ENCODE data around the gene EIF2S1. TPM values are rescaled to one million over a fixed set of nuclear protein-coding genes. Genes with fewer than 3 reads are reported as not detected.

The EIF2S1 gene
- total RNA-seq, 1 experiment from 2014 or later: 116 TPM

DNA sequence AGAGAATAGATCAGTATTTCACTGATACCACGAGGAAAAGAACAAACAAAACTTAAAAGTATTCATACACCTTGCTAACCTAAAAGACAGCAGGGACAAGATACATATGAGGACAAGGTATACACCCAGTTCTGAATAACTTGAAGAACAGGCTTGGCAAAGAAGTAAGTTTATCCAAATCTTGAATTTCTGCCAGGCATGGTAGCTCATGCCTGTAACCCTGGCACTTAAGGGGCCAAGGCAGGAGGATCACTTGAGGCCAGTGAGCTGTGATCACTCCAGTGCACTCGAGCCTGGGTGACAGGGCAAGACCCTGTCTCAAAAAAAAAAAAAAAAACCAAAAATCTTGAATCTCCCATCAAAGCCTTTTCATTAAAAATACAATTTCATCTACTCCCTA lies 25.0 kb downstream of the EIF2S1 start:
- POLR2A ChIA-PET: interaction anchor here (0.7 kb wide), 2 partner anchors 25 to 49 kb away, joined by 6 to 7 read pairs; partner anchors contain the start of gene ATP6V1D
- intact Hi-C loops (cut with micrococcal nuclease; ENCODE audit: unreplicated experiment): no loop called here

DNA sequence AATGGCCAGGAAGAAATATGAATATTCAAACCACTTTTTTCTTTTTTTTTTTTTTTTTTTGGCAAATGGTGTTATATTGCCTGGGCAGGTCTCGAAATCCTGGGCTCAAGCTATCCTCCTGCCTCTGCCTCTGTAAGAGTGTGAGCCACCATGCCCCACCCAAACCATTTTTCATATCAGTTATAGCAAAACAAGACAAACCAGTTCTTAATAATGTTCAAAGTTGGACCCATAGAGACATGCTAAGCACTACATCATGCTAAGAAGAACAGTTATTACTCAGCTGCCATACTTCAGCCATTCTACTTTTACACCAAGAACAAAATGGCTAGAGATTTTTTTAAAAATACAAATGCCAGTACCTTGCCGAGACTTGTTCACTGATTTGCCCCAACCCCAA lies 25.5 kb downstream of the EIF2S1 start:
- no peak for ATAC-seq
- ChIA-PET POLR2A (interaction anchor here (0.7 kb wide), 2 partner anchors 26 to 49 kb away, joined by 6 to 7 read pairs; partner anchors contain the start of gene ATP6V1D), CTCF (no interaction called here)

More for the DNA sequence above, 25.0 kb downstream of the EIF2S1 start:
- DNase-seq (ENCODE audit: low read depth, low spot score) (no peak), ATAC-seq (no peak)
- no TSS peak for BruUV-seq (replicated peaks)
- no peak overlapping the region for H3K4me3 ChIP-seq (ENCODE audit: low read depth in 2 of 2, low read length in 2 of 2)
- in situ Hi-C loops (cut with HindIII; ENCODE audit: low pct_unique_long_range_greater_than_20kb, low sequenced_read_pairs): no loop called here
- no peaks in the 10 kb centered on the region for H3K9me3 ChIP-seq (ENCODE audit: control insufficient read depth, insufficient read depth, low read depth, low read length)
- no peaks in the 10 kb centered on the region for H3K27me3 ChIP-seq (ENCODE audit: control insufficient read depth, insufficient read depth, low read length)
- H3K27ac ChIP-seq (ENCODE audit: low read length): no peak overlapping the region
- H3K4me1 ChIP-seq (ENCODE audit: control insufficient read depth, insufficient read depth, low read length): no peaks in the 10 kb centered on the region
- CTCF ChIA-PET: no interaction called here
- TF ChIP-seq, protein P1, sequence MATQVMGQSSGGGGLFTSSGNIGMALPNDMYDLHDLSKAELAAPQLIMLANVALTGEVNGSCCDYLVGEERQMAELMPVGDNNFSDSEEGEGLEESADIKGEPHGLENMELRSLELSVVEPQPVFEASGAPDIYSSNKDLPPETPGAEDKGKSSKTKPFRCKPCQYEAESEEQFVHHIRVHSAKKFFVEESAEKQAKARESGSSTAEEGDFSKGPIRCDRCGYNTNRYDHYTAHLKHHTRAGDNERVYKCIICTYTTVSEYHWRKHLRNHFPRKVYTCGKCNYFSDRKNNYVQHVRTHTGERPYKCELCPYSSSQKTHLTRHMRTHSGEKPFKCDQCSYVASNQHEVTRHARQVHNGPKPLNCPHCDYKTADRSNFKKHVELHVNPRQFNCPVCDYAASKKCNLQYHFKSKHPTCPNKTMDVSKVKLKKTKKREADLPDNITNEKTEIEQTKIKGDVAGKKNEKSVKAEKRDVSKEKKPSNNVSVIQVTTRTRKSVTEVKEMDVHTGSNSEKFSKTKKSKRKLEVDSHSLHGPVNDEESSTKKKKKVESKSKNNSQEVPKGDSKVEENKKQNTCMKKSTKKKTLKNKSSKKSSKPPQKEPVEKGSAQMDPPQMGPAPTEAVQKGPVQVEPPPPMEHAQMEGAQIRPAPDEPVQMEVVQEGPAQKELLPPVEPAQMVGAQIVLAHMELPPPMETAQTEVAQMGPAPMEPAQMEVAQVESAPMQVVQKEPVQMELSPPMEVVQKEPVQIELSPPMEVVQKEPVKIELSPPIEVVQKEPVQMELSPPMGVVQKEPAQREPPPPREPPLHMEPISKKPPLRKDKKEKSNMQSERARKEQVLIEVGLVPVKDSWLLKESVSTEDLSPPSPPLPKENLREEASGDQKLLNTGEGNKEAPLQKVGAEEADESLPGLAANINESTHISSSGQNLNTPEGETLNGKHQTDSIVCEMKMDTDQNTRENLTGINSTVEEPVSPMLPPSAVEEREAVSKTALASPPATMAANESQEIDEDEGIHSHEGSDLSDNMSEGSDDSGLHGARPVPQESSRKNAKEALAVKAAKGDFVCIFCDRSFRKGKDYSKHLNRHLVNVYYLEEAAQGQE (IDR thresholded peaks at IDR 0.05; ENCODE audit: insufficient read depth in 1 of 2, low read depth in 2 of 2, low read length in 1 of 2): no peak
- TF ChIP-seq POLR2AphosphoS5 (IDR thresholded peaks at IDR 0.05; ENCODE audit: low read depth, low read length): no peak
- TF ChIP-seq SIN3A (IDR thresholded peaks at IDR 0.05; ENCODE audit: borderline replicate concordance, insufficient read depth, low read depth, low read length): no peak
- TF ChIP-seq, protein P2, sequence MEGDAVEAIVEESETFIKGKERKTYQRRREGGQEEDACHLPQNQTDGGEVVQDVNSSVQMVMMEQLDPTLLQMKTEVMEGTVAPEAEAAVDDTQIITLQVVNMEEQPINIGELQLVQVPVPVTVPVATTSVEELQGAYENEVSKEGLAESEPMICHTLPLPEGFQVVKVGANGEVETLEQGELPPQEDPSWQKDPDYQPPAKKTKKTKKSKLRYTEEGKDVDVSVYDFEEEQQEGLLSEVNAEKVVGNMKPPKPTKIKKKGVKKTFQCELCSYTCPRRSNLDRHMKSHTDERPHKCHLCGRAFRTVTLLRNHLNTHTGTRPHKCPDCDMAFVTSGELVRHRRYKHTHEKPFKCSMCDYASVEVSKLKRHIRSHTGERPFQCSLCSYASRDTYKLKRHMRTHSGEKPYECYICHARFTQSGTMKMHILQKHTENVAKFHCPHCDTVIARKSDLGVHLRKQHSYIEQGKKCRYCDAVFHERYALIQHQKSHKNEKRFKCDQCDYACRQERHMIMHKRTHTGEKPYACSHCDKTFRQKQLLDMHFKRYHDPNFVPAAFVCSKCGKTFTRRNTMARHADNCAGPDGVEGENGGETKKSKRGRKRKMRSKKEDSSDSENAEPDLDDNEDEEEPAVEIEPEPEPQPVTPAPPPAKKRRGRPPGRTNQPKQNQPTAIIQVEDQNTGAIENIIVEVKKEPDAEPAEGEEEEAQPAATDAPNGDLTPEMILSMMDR (IDR thresholded peaks at IDR 0.05): no peak
- no peak for TF ChIP-seq TCF7L2 (IDR thresholded peaks at IDR 0.05; ENCODE audit: low read depth, low read length)
- peaks cover 48% of the 10 kb centered on the region for H3K36me3 ChIP-seq (ENCODE audit: control insufficient read depth, insufficient read depth, low read length)

More for the DNA sequence above, 25.5 kb downstream of the EIF2S1 start:
- in situ Hi-C loops (cut with HindIII; ENCODE audit: low pct_unique_long_range_greater_than_20kb, low sequenced_read_pairs): no loop called here
- intact Hi-C loops (cut with micrococcal nuclease; ENCODE audit: unreplicated experiment): no loop called here
- Histone ChIP-seq H3K27ac (ENCODE audit: low read length) (no peak overlapping the region), H3K36me3 (ENCODE audit: control insufficient read depth, insufficient read depth, low read length) (peaks cover 46% of the 10 kb centered on the region), H3K27me3 (ENCODE audit: control insufficient read depth, insufficient read depth, low read length) (no peaks in the 10 kb centered on the region), H3K4me3 (ENCODE audit: low read depth in 2 of 2, low read length in 2 of 2) (no peak overlapping the region), H3K9me3 (ENCODE audit: control insufficient read depth, insufficient read depth, low read depth, low read length) (no peaks in the 10 kb centered on the region), H3K4me1 (ENCODE audit: control insufficient read depth, insufficient read depth, low read length) (no peaks in the 10 kb centered on the region)
- TF ChIP-seq POLR2AphosphoS5 (IDR thresholded peaks at IDR 0.05; ENCODE audit: low read depth, low read length) (no peak), TCF7L2 (IDR thresholded peaks at IDR 0.05; ENCODE audit: low read depth, low read length) (no peak), SIN3A (IDR thresholded peaks at IDR 0.05; ENCODE audit: borderline replicate concordance, insufficient read depth, low read depth, low read length) (no peak)
- TF ChIP-seq, protein P1 (IDR thresholded peaks at IDR 0.05; ENCODE audit: insufficient read depth in 1 of 2, low read depth in 2 of 2, low read length in 1 of 2): no peak
- TF ChIP-seq, protein P2 (IDR thresholded peaks at IDR 0.05): no peak
- no TSS peak for BruUV-seq (replicated peaks)
- no peak for DNase-seq (ENCODE audit: low read depth, low spot score)

All from Panc1 (cell line).